ENCODE results near the gene SFXN5. TPM values are rescaled to one million over a fixed set of nuclear protein-coding genes. Genes with fewer than 3 reads are reported as not detected.

Gene SFXN5
- total and polyA plus RNA-seq, 2 of the 4 experiments (the other 2 are of a cell fraction) = 8.6 to 17.0 TPM

GRCh38 chr2:72926811-72927465, 144.6 kb downstream of the SFXN5 start:
- Histone ChIP-seq H3K4me1 (ENCODE audit: control insufficient read depth, insufficient read depth, low read length) (peaks cover under 1% of the 10 kb centered on the region), H3K27me3 (ENCODE audit: control insufficient read depth, insufficient read depth, low read length) (peaks cover 87% of the 10 kb centered on the region)

More at GRCh38 chr2:72926811-72927465, 144.6 kb downstream of the SFXN5 start:
- no peak overlapping the region for H2AK9ac ChIP-seq (replicated peaks; ENCODE audit: low read depth, low read length, poor library complexity)
- H3K79me1 ChIP-seq (ENCODE audit: low read depth in 1 of 2, low read length in 2 of 2) = no peaks in the 10 kb centered on the region
- peaks cover 23% of the 10 kb centered on the region for H3K9me3 ChIP-seq (ENCODE audit: control insufficient read depth, insufficient read depth, low read length)
- no peak overlapping the region for H2BK120ac ChIP-seq (ENCODE audit: low read depth, low read length)
- ATAC-seq (ENCODE audit: low read depth) = no peak
- no peak overlapping the region for H4K8ac ChIP-seq (ENCODE audit: low read depth in 2 of 2, low read length in 2 of 2)
- DNase-seq = no peak
- H4K5ac ChIP-seq (ENCODE audit: low read depth, low read length) = no peak overlapping the region
- H3K18ac ChIP-seq (ENCODE audit: low read depth, low read length) = no peak overlapping the region
- H4K91ac ChIP-seq (ENCODE audit: insufficient read depth, low read depth, low read length) = no peak overlapping the region
- no peaks in the 10 kb centered on the region for H3K36me3 ChIP-seq (ENCODE audit: control insufficient read depth, insufficient read depth, low read length)
- ChIA-PET CTCF (interaction anchor here (1.4 to 1.7 kb wide), 3 partner anchors 34 to 251 kb away, joined by 3 to 8 read pairs (median 5); no protein-coding TSS in a partner anchor), POLR2A (ENCODE audit: unreplicated experiment) (no interaction called here)
- BruUV-seq (replicated peaks) = no TSS peak
- H4K20me1 ChIP-seq (ENCODE audit: insufficient read depth, low read length) = peaks cover 8% of the 10 kb centered on the region; the same call in 1 of the 2 replicates
- H3K9ac ChIP-seq (ENCODE audit: low read depth, low read length) = no peak overlapping the region
- in situ Hi-C loops (cut with MboI; ENCODE audit: low sequenced_read_pairs) (no loop called here), intact Hi-C loops (cut with micrococcal nuclease) (no loop called here), dilution Hi-C loops (cut with HindIII; ENCODE audit: low sequenced_read_pairs, unreplicated experiment) (no loop called here)
- H2AK5ac ChIP-seq (ENCODE audit: low read depth, low read length) = no peak overlapping the region
- no peak overlapping the region for H3K4me2 ChIP-seq (ENCODE audit: low read depth, low read length)
- no peak overlapping the region for H3K4ac ChIP-seq (ENCODE audit: low read depth, low read length)
- H3K4me3 ChIP-seq (ENCODE audit: insufficient read depth, low read depth, low read length) = no peak overlapping the region
- no peak for TF ChIP-seq MXI1 (IDR thresholded peaks at IDR 0.05; ENCODE audit: borderline replicate concordance, low read depth, low read length)
- TF ChIP-seq CEBPB (IDR thresholded peaks at IDR 0.05; ENCODE audit: low read depth, low read length) = peak; percentile 87
- no peak for TF ChIP-seq FOS (IDR thresholded peaks at IDR 0.05; ENCODE audit: low read depth, low read length)
- TF ChIP-seq SMC3 (IDR thresholded peaks at IDR 0.05; ENCODE audit: low read depth, low read length) = no peak
- no peak overlapping the region for H2BK15ac ChIP-seq (ENCODE audit: low read depth, low read length)
- H3K27ac ChIP-seq (ENCODE audit: insufficient read depth, low read length) = no peak overlapping the region
- no peak overlapping the region for H3K14ac ChIP-seq (replicated peaks; ENCODE audit: low read depth, low read length)
- no peak overlapping the region for H2BK5ac ChIP-seq (ENCODE audit: low read depth, low read length, poor library complexity, severe bottlenecking)
- 0 out of 2 replicates have a peak, but pooled peaks cover 3% of the 10 kb centered on the region for H3K9me1 ChIP-seq (ENCODE audit: insufficient read depth, low read length)
- 64% methylated on average over 4 of the region's 6 CpGs; no CpG with 5 or more reads in 1 of the 2 experiments for WGBS, 2 experiments (ENCODE audit: extremely low coverage in 2 of 2, insufficient read length in 1 of 2)
- H3K56ac ChIP-seq (ENCODE audit: extremely low read depth, insufficient read depth, low read length) = no peak overlapping the region
- H3K23ac ChIP-seq (ENCODE audit: low read depth, low read length) = no peak overlapping the region
- H2AFZ ChIP-seq (replicated peaks; ENCODE audit: low read length, poor library complexity) = no peak overlapping the region
- no peak overlapping the region for H2BK20ac ChIP-seq (ENCODE audit: low read depth, low read length)

Measured in IMR-90 (cell line).